CD4-positive, alpha-beta memory T cell (primary cell): ENCODE measurements around the gene LRRK1. TPM values are rescaled to one million over a fixed set of nuclear protein-coding genes. Genes with fewer than 3 reads are reported as not detected.
A peak's percentile ranks its signal among the peaks of the same experiment; 100 is the strongest.

Experiments used
- CTCF ChIA-PET: fragments of 350-600 bp; sonication (Branson Sonifier 250); formaldehyde crosslinking; loops from one replicate; lab custom pipeline; 2021; ENCODE audit warnings: inconsistent platforms; ENCODE audit not compliant: partially characterized antibody; lab: Charles Lee
- POLR2A ChIA-PET: fragments of 350-600 bp; sonication (Branson Sonifier 250); formaldehyde crosslinking; loops from one replicate; lab custom pipeline; 2021; ENCODE audit not compliant: partially characterized antibody; lab: Charles Lee
- DNase-seq, 5 donors: peaks; one replicate each; pipeline versions ENCODE4 v3.0.0 to v3.0.0-alpha.2; 2020 to 2022; ENCODE audit warnings: mixed read lengths in 1 of 5
- H3K27ac ChIP-seq: one replicate; pipeline ENCODE4 v1.7.0; 2013; ENCODE audit warnings: low read depth, low read length
- H3K27me3 ChIP-seq: 2 replicates; pipeline ENCODE4 v1.7.0; 2013; ENCODE audit warnings: mild to moderate bottlenecking, low read length, moderate library complexity; ENCODE audit not compliant: insufficient read depth
- H3K36me3 ChIP-seq: 2 replicates; pipeline ENCODE4 v1.7.0; 2013; ENCODE audit warnings: mild to moderate bottlenecking, low read length, moderate library complexity; ENCODE audit not compliant: insufficient read depth
- H3K4me1 ChIP-seq: 2 replicates; pipeline ENCODE4 v1.7.0; 2013; ENCODE audit warnings: mild to moderate bottlenecking, low read length, moderate library complexity; ENCODE audit not compliant: insufficient read depth
- H3K4me3 ChIP-seq, 2 donors: one replicate each; pipeline ENCODE4 v1.7.0; 2013; ENCODE audit warnings: low read length in 2 of 2, mild to moderate bottlenecking in 1 of 2
- H3K9me3 ChIP-seq, 2 donors: one replicate each; pipeline ENCODE4 v1.7.0; 2013; ENCODE audit warnings: low read length in 2 of 2, control low read depth in 1 of 2; ENCODE audit not compliant: control insufficient read depth in 1 of 2
- H3K27ac Mint-ChIP-seq, 7 donors: one replicate each; pipeline ENCODE4 v1.8.0; 2020 to 2021; ENCODE audit warnings: mixed read lengths in 7 of 7, mild to moderate bottlenecking in 6 of 7, inconsistent platforms in 3 of 7, moderate library complexity in 3 of 7
- H3K27me3 Mint-ChIP-seq, 2 donors: one replicate each; pipeline ENCODE4 v1.8.0; 2020 to 2021; ENCODE audit warnings: mixed read lengths in 2 of 2
- H3K36me3 Mint-ChIP-seq, 2 donors: one replicate each; pipeline ENCODE4 v1.8.0; 2020 to 2021; ENCODE audit warnings: mixed read lengths in 2 of 2, inconsistent platforms in 1 of 2, mild to moderate bottlenecking in 1 of 2
- H3K4me1 Mint-ChIP-seq, 4 donors: one replicate each; pipeline ENCODE4 v1.8.0; 2020 to 2021; ENCODE audit warnings: mixed read lengths in 4 of 4, mild to moderate bottlenecking in 1 of 4
- H3K4me3 Mint-ChIP-seq, 8 donors: one replicate each; pipeline ENCODE4 v1.8.0; 2020 to 2021; ENCODE audit warnings: mixed read lengths in 8 of 8, mild to moderate bottlenecking in 7 of 8, moderate library complexity in 6 of 8, inconsistent platforms in 3 of 8
- H3K9me3 Mint-ChIP-seq, 8 donors: one replicate each; pipeline ENCODE4 v1.8.0; 2020 to 2021; ENCODE audit warnings: mixed read lengths in 8 of 8, mild to moderate bottlenecking in 5 of 8, inconsistent platforms in 3 of 8, moderate library complexity in 1 of 8
- intact Hi-C: fragments of 100-400 bp; cut with micrococcal nuclease; formaldehyde crosslinking; loops from one replicate; pipeline ENCODE4 v1.15.1; 2023
- polyA plus RNA-seq, 2 donors: library from polyadenylated mRNA; unstranded; fragments of 300-500 nt; fragmentation: Illumina TruSeq; gene quantifications; one replicate each; pipeline ENCODE4 v1.2.3, GENCODE V29; 2021
- total RNA-seq, 2 experiments: library from RNA; stranded (reverse); gene quantifications; one replicate each; pipeline ENCODE4 v1.2.3, GENCODE V29; 2021

LRRK1 gene
- total and polyA plus RNA-seq, 4 experiments from 2014 or later: 0.50 to 0.58 (median 0.53) TPM; not detected in 1

DNA sequence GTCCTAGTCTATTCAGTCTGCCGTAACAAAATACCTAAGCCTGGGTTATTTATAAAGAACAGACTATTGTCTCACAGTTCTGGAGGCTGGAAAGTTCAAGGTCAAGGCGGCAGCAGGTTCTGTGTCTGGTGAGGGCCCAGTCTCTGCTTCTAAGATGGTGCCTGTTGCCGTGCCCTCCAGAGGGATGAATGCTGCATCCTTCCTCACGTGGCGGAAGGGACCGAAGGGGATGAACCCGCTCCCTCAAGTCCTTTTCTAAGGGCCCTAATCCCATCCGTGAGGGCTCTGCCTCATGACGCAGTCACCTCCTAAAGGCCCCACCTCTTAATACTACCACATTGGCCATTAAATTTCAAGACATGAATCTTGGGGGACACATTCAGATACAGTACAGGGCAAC, 199.0 kb downstream of the LRRK1 start:
- intact Hi-C loops: no loop called here
- Mint-ChIP-seq H3K27me3 (no peaks in the 10 kb centered on the region), H3K36me3 (no peaks in the 10 kb centered on the region), H3K27ac (no peak overlapping the region), H3K9me3 (no peaks in the 10 kb centered on the region), H3K4me3 (no peak overlapping the region), H3K4me1 (peaks cover 0 to 8% (median 0%) of the 10 kb centered on the region in 4 donors)
- POLR2A ChIA-PET: no interaction called here
- Histone ChIP-seq H3K27me3 (no peaks in the 10 kb centered on the region), H3K36me3 (no peaks in the 10 kb centered on the region), H3K9me3 (no peaks in the 10 kb centered on the region), H3K27ac (no peak overlapping the region), H3K4me3 (no peak overlapping the region), H3K4me1 (no peaks in the 10 kb centered on the region)
- CTCF ChIA-PET: no interaction called here
- DNase-seq: no peak

DNA sequence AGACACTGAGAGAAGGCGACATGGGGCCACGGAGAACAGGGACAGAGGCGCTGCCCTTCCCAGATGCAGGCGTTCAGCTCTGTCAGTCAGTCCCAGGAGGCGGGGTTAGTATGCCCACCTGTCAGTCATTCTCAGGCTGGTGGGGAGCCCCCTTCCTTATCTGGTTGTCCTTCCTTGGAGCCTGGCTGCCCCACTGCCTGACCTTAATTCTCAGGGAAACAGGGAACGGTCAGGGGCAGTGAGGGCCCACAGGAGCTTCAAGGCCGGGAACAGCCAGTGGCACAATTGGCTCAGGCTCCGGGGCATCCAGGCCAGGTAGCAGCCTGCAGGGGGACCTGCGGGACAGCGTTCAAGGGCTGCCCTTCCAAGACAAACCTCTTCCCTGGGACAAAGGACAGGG, 199.5 kb downstream of the LRRK1 start:
- no peaks in the 10 kb centered on the region for H3K4me1 ChIP-seq
- H3K4me3 ChIP-seq: no peak overlapping the region
- Mint-ChIP-seq H3K36me3 (no peaks in the 10 kb centered on the region), H3K9me3 (no peaks in the 10 kb centered on the region), H3K4me1 (peaks cover 0 to 13% (median 4%) of the 10 kb centered on the region in 4 donors), H3K4me3 (no peak overlapping the region), H3K27me3 (no peaks in the 10 kb centered on the region), H3K27ac (no peak overlapping the region)
- H3K36me3 ChIP-seq: no peaks in the 10 kb centered on the region
- intact Hi-C loops: no loop called here
- H3K27me3 ChIP-seq: no peaks in the 10 kb centered on the region
- ChIA-PET CTCF (interaction anchor here (1.2 kb wide), 1 partner anchor 24 kb away, joined by 3 read pairs; no protein-coding TSS in a partner anchor), POLR2A (no interaction called here)
- H3K9me3 ChIP-seq: no peaks in the 10 kb centered on the region
- no peak for DNase-seq
- no peak overlapping the region for H3K27ac ChIP-seq

GRCh38 chr15:101119181-101119580, 200.0 kb downstream of the LRRK1 start:
- ChIA-PET POLR2A (no interaction called here), CTCF (interaction anchor here (1.2 kb wide), 1 partner anchor 25 kb away, joined by 3 read pairs; no protein-coding TSS in a partner anchor)
- H3K9me3 Mint-ChIP-seq: no peaks in the 10 kb centered on the region
- Histone ChIP-seq H3K27ac (no peak overlapping the region), H3K27me3 (no peaks in the 10 kb centered on the region), H3K4me1 (no peaks in the 10 kb centered on the region), H3K4me3 (no peak overlapping the region), H3K9me3 (no peaks in the 10 kb centered on the region), H3K36me3 (no peaks in the 10 kb centered on the region)
- no peaks in the 10 kb centered on the region for H3K27me3 Mint-ChIP-seq
- H3K27ac Mint-ChIP-seq: peak overlapping the region in 2 of 7 donors; percentile 66 to 67
- no peaks in the 10 kb centered on the region for H3K36me3 Mint-ChIP-seq
- no peak for DNase-seq
- intact Hi-C loops: no loop called here
- peaks cover 2 to 19% (median 8%) of the 10 kb centered on the region in 4 donors for H3K4me1 Mint-ChIP-seq
- no peak overlapping the region for H3K4me3 Mint-ChIP-seq

Other genes with a start within 250 kb of the LRRK1 start
- not detected for gene ALDH1A3, start 39.5 kb upstream of the LRRK1 start, total RNA-seq
- not detected for gene ALDH1A3, start 39.5 kb upstream of the LRRK1 start, polyA plus RNA-seq